ENCODE results near the gene ESRRB.

DNA sequence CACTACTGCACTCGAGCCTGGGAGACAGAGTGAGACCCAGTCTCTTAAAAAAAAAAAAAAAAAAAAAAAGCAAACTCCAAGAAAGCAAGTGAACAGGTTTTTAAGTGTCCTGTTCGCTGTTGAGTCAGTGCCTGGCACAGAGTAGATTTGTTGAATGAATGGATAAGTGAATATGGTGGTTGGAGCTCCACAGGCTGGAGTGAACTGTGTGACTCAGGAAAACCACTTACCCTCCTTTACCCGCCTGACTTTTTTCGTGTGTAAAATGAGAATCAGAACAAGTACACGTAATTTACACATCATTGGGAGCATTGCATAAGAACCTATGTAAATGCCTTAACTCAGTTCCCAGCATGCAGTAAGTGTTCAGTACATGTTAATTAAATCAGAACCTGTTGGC is 24.0 kb upstream of the ESRRB start:
- TF ChIP-seq, protein P1, sequence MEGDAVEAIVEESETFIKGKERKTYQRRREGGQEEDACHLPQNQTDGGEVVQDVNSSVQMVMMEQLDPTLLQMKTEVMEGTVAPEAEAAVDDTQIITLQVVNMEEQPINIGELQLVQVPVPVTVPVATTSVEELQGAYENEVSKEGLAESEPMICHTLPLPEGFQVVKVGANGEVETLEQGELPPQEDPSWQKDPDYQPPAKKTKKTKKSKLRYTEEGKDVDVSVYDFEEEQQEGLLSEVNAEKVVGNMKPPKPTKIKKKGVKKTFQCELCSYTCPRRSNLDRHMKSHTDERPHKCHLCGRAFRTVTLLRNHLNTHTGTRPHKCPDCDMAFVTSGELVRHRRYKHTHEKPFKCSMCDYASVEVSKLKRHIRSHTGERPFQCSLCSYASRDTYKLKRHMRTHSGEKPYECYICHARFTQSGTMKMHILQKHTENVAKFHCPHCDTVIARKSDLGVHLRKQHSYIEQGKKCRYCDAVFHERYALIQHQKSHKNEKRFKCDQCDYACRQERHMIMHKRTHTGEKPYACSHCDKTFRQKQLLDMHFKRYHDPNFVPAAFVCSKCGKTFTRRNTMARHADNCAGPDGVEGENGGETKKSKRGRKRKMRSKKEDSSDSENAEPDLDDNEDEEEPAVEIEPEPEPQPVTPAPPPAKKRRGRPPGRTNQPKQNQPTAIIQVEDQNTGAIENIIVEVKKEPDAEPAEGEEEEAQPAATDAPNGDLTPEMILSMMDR (IDR thresholded peaks at IDR 0.05), result no peak
- no peak for TF ChIP-seq EP300 (IDR thresholded peaks at IDR 0.05)
- no peak for TF ChIP-seq POLR2AphosphoS5 (IDR thresholded peaks at IDR 0.05)
- no peak for TF ChIP-seq POLR2A (IDR thresholded peaks at IDR 0.05)
